MM.1S (cell line): Measurements from ENCODE around the gene ADISSP.

Experiments
- EZH2 ChIP-seq: fragments of 300-600 bp; sonication (generic); optimal IDR thresholded peaks from 2 replicates; pipeline ENCODE3; 2017; ENCODE audit warnings: low read depth, mild to moderate bottlenecking, antibody characterized with exemption, low read length, mixed read lengths
- EZH2phosphoT487 ChIP-seq: fragments of 300-600 bp; sonication (generic); IDR thresholded peaks from 2 replicates; pipeline ENCODE4 v1.6.1; 2018; ENCODE audit warnings: antibody characterized with exemption, low read length
- TF ChIP-seq, protein P1 (sequence below): fragments of 300-600 bp; sonication (generic); IDR thresholded peaks from 2 replicates; pipeline ENCODE4 v1.5.1; 2016; ENCODE audit warnings: antibody characterized with exemption, low read length, mixed read lengths

DNA sequence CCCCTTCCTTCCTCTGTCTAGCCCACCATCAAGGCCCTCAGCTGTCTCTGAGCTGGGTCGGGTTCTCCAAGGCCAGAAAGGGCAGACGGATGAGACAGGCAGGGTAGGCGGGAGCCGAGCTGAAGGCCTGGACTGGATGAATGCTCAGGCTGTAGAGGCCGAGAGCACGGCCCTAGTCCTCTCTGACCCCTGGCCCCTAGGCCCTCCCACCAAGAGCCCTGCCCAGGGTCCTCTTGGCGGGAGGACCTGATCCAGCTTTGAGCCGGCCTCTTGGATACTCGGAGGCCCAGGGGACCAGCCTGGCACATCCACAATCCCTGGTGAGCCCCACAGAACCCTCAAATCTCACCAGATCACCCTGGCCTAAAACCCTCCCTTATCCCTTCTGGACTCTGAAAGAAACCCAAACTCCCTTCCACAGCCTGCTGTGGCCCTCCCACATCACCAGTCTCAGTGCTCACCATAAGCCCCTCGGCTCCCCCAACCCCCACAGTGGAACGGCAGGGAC, 8.2 kb downstream of the ADISSP start:
- TF ChIP-seq, protein P1, sequence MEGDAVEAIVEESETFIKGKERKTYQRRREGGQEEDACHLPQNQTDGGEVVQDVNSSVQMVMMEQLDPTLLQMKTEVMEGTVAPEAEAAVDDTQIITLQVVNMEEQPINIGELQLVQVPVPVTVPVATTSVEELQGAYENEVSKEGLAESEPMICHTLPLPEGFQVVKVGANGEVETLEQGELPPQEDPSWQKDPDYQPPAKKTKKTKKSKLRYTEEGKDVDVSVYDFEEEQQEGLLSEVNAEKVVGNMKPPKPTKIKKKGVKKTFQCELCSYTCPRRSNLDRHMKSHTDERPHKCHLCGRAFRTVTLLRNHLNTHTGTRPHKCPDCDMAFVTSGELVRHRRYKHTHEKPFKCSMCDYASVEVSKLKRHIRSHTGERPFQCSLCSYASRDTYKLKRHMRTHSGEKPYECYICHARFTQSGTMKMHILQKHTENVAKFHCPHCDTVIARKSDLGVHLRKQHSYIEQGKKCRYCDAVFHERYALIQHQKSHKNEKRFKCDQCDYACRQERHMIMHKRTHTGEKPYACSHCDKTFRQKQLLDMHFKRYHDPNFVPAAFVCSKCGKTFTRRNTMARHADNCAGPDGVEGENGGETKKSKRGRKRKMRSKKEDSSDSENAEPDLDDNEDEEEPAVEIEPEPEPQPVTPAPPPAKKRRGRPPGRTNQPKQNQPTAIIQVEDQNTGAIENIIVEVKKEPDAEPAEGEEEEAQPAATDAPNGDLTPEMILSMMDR, result no peak
- no peak for TF ChIP-seq EZH2
- TF ChIP-seq EZH2phosphoT487, result no peak
